ENCODE results near the gene BBX.

The BBX gene

GRCh38 chr3:107641572-107642307, 119.0 kb downstream of the BBX start:
- TF ChIP-seq GATA3 (IDR thresholded peaks at IDR 0.05; ENCODE audit: low read depth, low read length) (no peak), GATA2 (IDR thresholded peaks at IDR 0.05; ENCODE audit: low read depth, low read length) (no peak)

- TF ChIP-seq GATA2 (IDR thresholded peaks at IDR 0.05; ENCODE audit: low read depth, low read length) (no peak), GATA3 (IDR thresholded peaks at IDR 0.05; ENCODE audit: low read depth, low read length) (no peak)
These were observed 120.5 kb downstream of the BBX start for GRCh38 chr3:107643038-107643883.

- TF ChIP-seq GATA3 (IDR thresholded peaks at IDR 0.05; ENCODE audit: low read depth, low read length) (no peak), GATA2 (IDR thresholded peaks at IDR 0.05; ENCODE audit: low read depth, low read length) (no peak)
These were observed 121.9 kb downstream of the BBX start for GRCh38 chr3:107644631-107645030.

- TF ChIP-seq GATA2 (IDR thresholded peaks at IDR 0.05; ENCODE audit: low read depth, low read length) = no peak
- no peak for TF ChIP-seq GATA3 (IDR thresholded peaks at IDR 0.05; ENCODE audit: low read depth, low read length)
These were observed 128.0 kb downstream of the BBX start for GRCh38 chr3:107650788-107651187.

GRCh38 chr3:107651782-107652181, 129.0 kb downstream of the BBX start:
- TF ChIP-seq GATA3 (IDR thresholded peaks at IDR 0.05; ENCODE audit: low read depth, low read length) (no peak), GATA2 (IDR thresholded peaks at IDR 0.05; ENCODE audit: low read depth, low read length) (no peak)

GRCh38 chr3:107654218-107654617, 131.5 kb downstream of the BBX start:
- no peak for TF ChIP-seq GATA2 (IDR thresholded peaks at IDR 0.05; ENCODE audit: low read depth, low read length)
- TF ChIP-seq GATA3 (IDR thresholded peaks at IDR 0.05; ENCODE audit: low read depth, low read length) = no peak

- no peak for TF ChIP-seq GATA2 (IDR thresholded peaks at IDR 0.05; ENCODE audit: low read depth, low read length)
- TF ChIP-seq GATA3 (IDR thresholded peaks at IDR 0.05; ENCODE audit: low read depth, low read length) = no peak
These were observed 135.2 kb downstream of the BBX start for GRCh38 chr3:107657971-107658370.

- TF ChIP-seq GATA2 (IDR thresholded peaks at IDR 0.05; ENCODE audit: low read depth, low read length) (no peak), GATA3 (IDR thresholded peaks at IDR 0.05; ENCODE audit: low read depth, low read length) (no peak)
These were observed 137.7 kb downstream of the BBX start for GRCh38 chr3:107660306-107660976.

GRCh38 chr3:107661447-107662123, 138.8 kb downstream of the BBX start:
- TF ChIP-seq GATA3 (IDR thresholded peaks at IDR 0.05; ENCODE audit: low read depth, low read length) (no peak), GATA2 (IDR thresholded peaks at IDR 0.05; ENCODE audit: low read depth, low read length) (no peak)

GRCh38 chr3:107662124-107662507, 139.4 kb downstream of the BBX start:
- no peak for TF ChIP-seq GATA3 (IDR thresholded peaks at IDR 0.05; ENCODE audit: low read depth, low read length)
- TF ChIP-seq GATA2 (IDR thresholded peaks at IDR 0.05; ENCODE audit: low read depth, low read length) = no peak

GRCh38 chr3:107662586-107662985, 139.8 kb downstream of the BBX start:
- TF ChIP-seq GATA3 (IDR thresholded peaks at IDR 0.05; ENCODE audit: low read depth, low read length) = no peak
- TF ChIP-seq GATA2 (IDR thresholded peaks at IDR 0.05; ENCODE audit: low read depth, low read length) = no peak

- TF ChIP-seq GATA3 (IDR thresholded peaks at IDR 0.05; ENCODE audit: low read depth, low read length) (no peak), GATA2 (IDR thresholded peaks at IDR 0.05; ENCODE audit: low read depth, low read length) (no peak)
These were observed 140.5 kb downstream of the BBX start for GRCh38 chr3:107663266-107663665.

- no peak for TF ChIP-seq GATA2 (IDR thresholded peaks at IDR 0.05; ENCODE audit: low read depth, low read length)
- no peak for TF ChIP-seq GATA3 (IDR thresholded peaks at IDR 0.05; ENCODE audit: low read depth, low read length)
These were observed 141.9 kb downstream of the BBX start for GRCh38 chr3:107664614-107665013.

GRCh38 chr3:107665351-107665750, 142.6 kb downstream of the BBX start:
- no peak for TF ChIP-seq GATA2 (IDR thresholded peaks at IDR 0.05; ENCODE audit: low read depth, low read length)
- no peak for TF ChIP-seq GATA3 (IDR thresholded peaks at IDR 0.05; ENCODE audit: low read depth, low read length)
